ENCODE measurements around the gene SPDYE17.
"Not testable (repeated sequence)": the region's sequence is repeated elsewhere in the genome, so short reads cannot be mapped to it uniquely, and the experiment has no call there.

Gene SPDYE17

DNA sequence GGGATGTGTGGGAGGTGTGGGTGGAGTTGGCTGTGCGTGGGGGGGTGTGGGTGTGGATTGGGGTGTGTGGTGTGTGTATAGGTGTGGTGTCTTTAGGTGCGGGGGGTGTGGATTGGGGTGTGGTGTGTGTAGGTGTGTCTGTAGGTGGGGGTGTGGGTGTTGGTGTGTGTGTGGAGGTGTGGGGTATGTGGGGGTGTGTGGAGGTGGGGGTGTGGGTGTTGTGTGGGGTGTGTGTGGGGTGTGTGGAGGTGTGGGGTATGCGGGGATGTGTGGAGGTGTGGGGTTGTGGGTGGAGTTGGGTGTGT is 33.9 kb downstream of the SPDYE17 start:
- Histone ChIP-seq H3K4me1 (ENCODE audit: control insufficient read depth, insufficient read depth, low read length, poor library complexity, severe bottlenecking) (no peaks in the 10 kb centered on the region), H3K36me3 (ENCODE audit: control insufficient read depth, insufficient read depth, low read length) (no peaks in the 10 kb centered on the region), H3K27ac (ENCODE audit: low read depth, low read length, severe bottlenecking) (no peak overlapping the region), H3K4me3 (ENCODE audit: extremely low read depth, insufficient read depth, low read length, poor library complexity, severe bottlenecking) (no peak overlapping the region), H3K9me3 (ENCODE audit: control insufficient read depth, low read length) (no peaks in the 10 kb centered on the region)
- WGBS, 2 experiments (ENCODE audit: insufficient coverage in 2 of 2) = 79 to 80% methylated on average over 1 to 2 of the region's 3 CpGs

DNA sequence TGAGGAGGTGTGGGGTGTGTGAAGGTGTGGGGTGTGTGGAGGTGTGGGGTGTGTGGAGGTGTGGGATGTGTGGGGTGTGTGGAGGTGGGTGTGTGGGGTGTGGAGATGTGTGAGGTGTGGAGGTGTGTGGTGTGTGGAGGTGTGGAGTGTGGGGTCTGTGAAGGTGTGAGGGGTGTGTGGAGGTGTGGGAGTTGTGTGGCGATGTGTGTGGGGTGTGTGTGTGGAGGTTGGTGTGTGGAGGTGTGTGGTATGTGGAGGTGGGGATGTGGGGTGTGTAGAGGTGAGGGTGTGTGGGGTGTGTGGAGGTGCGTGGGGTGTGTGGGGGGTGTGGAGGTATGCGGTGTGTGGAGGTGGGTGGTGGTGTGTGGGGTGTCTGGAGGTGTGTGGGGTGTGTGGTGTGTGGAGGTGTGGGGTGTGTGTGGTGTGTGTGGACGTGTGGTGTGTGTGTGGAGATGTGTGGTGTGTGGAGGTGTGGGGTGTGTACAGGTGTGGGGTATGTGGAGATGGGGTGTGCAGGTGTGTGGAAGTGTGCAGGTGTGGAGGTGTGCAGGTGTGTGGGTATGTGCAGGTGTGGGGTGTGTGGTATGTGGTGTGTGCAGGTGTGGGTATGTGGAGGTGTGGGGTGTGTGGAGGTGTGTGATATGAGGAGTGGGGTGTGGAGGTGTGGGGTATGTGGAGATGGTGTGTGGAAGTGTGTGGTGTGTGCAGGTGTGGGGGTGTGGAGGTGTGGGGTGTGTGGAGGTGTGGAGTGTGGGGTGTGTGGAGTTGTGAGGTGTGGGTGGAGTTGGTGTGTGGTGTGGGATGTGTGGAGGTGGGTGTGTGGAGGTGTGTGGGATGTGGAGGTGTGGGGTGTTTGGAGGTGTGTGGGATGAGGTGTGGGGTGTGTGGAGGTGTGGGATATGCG is 34.5 kb downstream of the SPDYE17 start:
- H3K9me3 ChIP-seq (ENCODE audit: control insufficient read depth, low read length) = no peaks in the 10 kb centered on the region
- 55 to 78% methylated on average over 1 to 5 of the region's 5 CpGs for WGBS, 2 experiments (ENCODE audit: insufficient coverage in 2 of 2)
- H3K4me3 ChIP-seq (ENCODE audit: extremely low read depth, insufficient read depth, low read length, poor library complexity, severe bottlenecking) = no peak overlapping the region
- H3K27ac ChIP-seq (ENCODE audit: low read depth, low read length, severe bottlenecking) = no peak overlapping the region
- H3K4me1 ChIP-seq (ENCODE audit: control insufficient read depth, insufficient read depth, low read length, poor library complexity, severe bottlenecking) = no peaks in the 10 kb centered on the region
- H3K36me3 ChIP-seq (ENCODE audit: control insufficient read depth, insufficient read depth, low read length) = no peaks in the 10 kb centered on the region

DNA sequence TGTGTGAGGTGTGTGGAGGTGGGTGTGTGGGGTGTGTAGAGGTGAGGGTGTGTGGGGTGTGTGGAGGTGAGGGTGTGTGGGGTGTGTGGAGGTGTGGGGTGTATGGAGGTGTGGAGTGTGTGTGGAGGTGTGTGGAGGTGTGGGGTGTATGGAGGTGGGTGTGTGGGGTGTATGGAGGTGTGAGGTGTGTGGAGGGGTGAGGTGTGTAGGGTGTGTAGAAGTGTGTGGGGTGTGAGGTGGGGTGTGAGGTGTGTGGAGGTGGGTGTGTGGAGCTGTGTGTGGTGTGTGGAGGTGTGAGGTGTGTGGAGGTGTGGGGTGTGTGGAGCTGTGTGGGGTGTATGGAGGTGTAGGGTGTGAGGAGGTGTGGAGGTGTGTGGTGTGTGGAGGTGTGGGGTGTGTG is 35.2 kb downstream of the SPDYE17 start:
- H3K36me3 ChIP-seq (ENCODE audit: control insufficient read depth, insufficient read depth, low read length); H3K4me1 ChIP-seq (ENCODE audit: control insufficient read depth, insufficient read depth, low read length, poor library complexity, severe bottlenecking); H3K27ac ChIP-seq (ENCODE audit: low read depth, low read length, severe bottlenecking); H3K4me3 ChIP-seq (ENCODE audit: extremely low read depth, insufficient read depth, low read length, poor library complexity, severe bottlenecking); H3K9me3 ChIP-seq (ENCODE audit: control insufficient read depth, low read length): not testable (repeated sequence)

- not testable (repeated sequence) for H3K9me3 ChIP-seq (ENCODE audit: control insufficient read depth, low read length); H3K4me1 ChIP-seq (ENCODE audit: control insufficient read depth, insufficient read depth, low read length, poor library complexity, severe bottlenecking); H3K4me3 ChIP-seq (ENCODE audit: extremely low read depth, insufficient read depth, low read length, poor library complexity, severe bottlenecking); H3K27ac ChIP-seq (ENCODE audit: low read depth, low read length, severe bottlenecking); H3K36me3 ChIP-seq (ENCODE audit: control insufficient read depth, insufficient read depth, low read length)
- WGBS, 2 experiments (ENCODE audit: insufficient coverage in 2 of 2) = no CpG with 5 or more reads among the region's 13 CpGs
Measured at GRCh38 chr7:76994286-76994685, 37.9 kb downstream of the SPDYE17 start.

- not testable (repeated sequence) for H3K4me3 ChIP-seq (ENCODE audit: extremely low read depth, insufficient read depth, low read length, poor library complexity, severe bottlenecking); H3K9me3 ChIP-seq (ENCODE audit: control insufficient read depth, low read length); H3K27ac ChIP-seq (ENCODE audit: low read depth, low read length, severe bottlenecking); H3K4me1 ChIP-seq (ENCODE audit: control insufficient read depth, insufficient read depth, low read length, poor library complexity, severe bottlenecking); H3K36me3 ChIP-seq (ENCODE audit: control insufficient read depth, insufficient read depth, low read length)
- WGBS, 2 experiments (ENCODE audit: insufficient coverage in 2 of 2) = 95 to 96% methylated on average over 4 to 11 of the region's 19 CpGs
Measured at GRCh38 chr7:76993831-76994230, 38.3 kb downstream of the SPDYE17 start.

GRCh38 chr7:76992871-76993270 is 39.3 kb downstream of the SPDYE17 start:
- H3K4me3 ChIP-seq (ENCODE audit: extremely low read depth, insufficient read depth, low read length, poor library complexity, severe bottlenecking); H3K9me3 ChIP-seq (ENCODE audit: control insufficient read depth, low read length); H3K36me3 ChIP-seq (ENCODE audit: control insufficient read depth, insufficient read depth, low read length); H3K4me1 ChIP-seq (ENCODE audit: control insufficient read depth, insufficient read depth, low read length, poor library complexity, severe bottlenecking); H3K27ac ChIP-seq (ENCODE audit: low read depth, low read length, severe bottlenecking): not testable (repeated sequence)
- WGBS, 2 experiments (ENCODE audit: insufficient coverage in 2 of 2) = 97% methylated on average over 4 of the region's 7 CpGs; no CpG with 5 or more reads in 1 of the 2 experiments

- H3K27ac ChIP-seq (ENCODE audit: low read depth, low read length, severe bottlenecking); H3K4me3 ChIP-seq (ENCODE audit: extremely low read depth, insufficient read depth, low read length, poor library complexity, severe bottlenecking); H3K4me1 ChIP-seq (ENCODE audit: control insufficient read depth, insufficient read depth, low read length, poor library complexity, severe bottlenecking); H3K9me3 ChIP-seq (ENCODE audit: control insufficient read depth, low read length); H3K36me3 ChIP-seq (ENCODE audit: control insufficient read depth, insufficient read depth, low read length): not testable (repeated sequence)
- WGBS, 2 experiments (ENCODE audit: insufficient coverage in 2 of 2) = no CpG with 5 or more reads among the region's 18 CpGs
Measured at GRCh38 chr7:76992204-76992603, 40.0 kb downstream of the SPDYE17 start.

DNA sequence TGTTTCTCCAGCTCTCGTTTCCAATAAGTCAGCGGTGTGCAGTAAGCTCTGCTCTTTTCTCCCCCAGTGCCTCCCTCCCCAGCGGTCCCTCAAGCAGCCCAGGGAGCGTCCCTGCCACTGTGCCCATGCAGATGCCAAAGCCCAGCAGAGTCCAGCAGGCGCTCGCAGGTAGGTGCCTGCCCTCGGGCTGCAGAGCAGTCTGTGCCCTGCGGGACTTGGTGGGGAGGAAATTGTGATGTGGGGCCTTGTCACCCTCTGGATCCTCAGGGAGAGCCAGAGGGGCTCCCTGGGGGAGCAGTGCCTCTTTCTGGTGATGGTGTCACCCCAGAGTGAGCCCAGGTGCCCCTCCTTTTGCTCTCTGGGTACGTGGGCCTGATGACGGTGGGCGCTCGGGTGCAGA is 42.0 kb downstream of the SPDYE17 start:
- H3K36me3 ChIP-seq (ENCODE audit: control insufficient read depth, insufficient read depth, low read length); H3K4me3 ChIP-seq (ENCODE audit: extremely low read depth, insufficient read depth, low read length, poor library complexity, severe bottlenecking); H3K4me1 ChIP-seq (ENCODE audit: control insufficient read depth, insufficient read depth, low read length, poor library complexity, severe bottlenecking); H3K9me3 ChIP-seq (ENCODE audit: control insufficient read depth, low read length); H3K27ac ChIP-seq (ENCODE audit: low read depth, low read length, severe bottlenecking): not testable (repeated sequence)
- WGBS, 2 experiments (ENCODE audit: insufficient coverage in 2 of 2) = no CpG with 5 or more reads among the region's 12 CpGs

DNA sequence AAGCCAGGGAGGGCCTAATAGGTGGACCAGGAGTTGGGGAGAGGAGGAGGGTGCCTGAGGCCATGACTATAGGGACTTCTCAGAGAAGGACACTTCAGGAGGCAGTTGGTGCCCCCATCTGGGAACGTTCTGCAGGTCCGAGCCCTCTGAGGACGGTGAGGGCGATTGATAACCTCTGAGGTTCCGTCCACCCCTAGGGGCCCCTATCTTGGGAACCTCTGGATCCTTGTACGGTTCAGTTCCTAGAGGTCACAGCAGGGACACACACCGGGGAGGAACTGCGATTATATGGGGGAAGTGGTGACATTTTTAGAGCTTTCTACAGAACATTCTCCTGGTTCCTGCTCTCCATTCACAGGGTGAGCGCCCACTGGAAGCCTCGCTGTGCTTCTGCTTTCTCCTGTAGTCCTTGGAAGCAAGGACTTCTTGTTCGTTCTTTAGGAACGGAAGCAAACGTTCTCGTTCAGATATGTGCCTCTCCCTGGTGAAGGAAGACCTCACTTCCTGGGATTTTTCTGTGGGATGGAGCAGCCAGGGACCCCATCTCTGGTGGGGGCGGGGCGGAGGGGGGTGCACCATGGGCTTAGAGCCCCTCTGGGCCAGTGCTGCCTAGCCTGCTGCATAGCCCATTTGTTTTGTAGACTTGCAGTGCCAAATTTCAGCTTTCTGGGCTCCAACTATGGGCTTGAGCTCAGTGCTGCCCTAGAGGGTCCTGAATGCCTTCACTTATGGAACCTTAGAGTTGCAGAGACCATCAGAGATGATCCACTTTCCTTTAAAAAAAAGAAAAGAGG is 46.0 kb downstream of the SPDYE17 start:
- H3K27ac ChIP-seq (ENCODE audit: low read depth, low read length, severe bottlenecking); H3K4me3 ChIP-seq (ENCODE audit: extremely low read depth, insufficient read depth, low read length, poor library complexity, severe bottlenecking); H3K36me3 ChIP-seq (ENCODE audit: control insufficient read depth, insufficient read depth, low read length); H3K9me3 ChIP-seq (ENCODE audit: control insufficient read depth, low read length); H3K4me1 ChIP-seq (ENCODE audit: control insufficient read depth, insufficient read depth, low read length, poor library complexity, severe bottlenecking): not testable (repeated sequence)
- WGBS, 2 experiments (ENCODE audit: insufficient coverage in 2 of 2) = no CpG with 5 or more reads among the region's 16 CpGs

DNA sequence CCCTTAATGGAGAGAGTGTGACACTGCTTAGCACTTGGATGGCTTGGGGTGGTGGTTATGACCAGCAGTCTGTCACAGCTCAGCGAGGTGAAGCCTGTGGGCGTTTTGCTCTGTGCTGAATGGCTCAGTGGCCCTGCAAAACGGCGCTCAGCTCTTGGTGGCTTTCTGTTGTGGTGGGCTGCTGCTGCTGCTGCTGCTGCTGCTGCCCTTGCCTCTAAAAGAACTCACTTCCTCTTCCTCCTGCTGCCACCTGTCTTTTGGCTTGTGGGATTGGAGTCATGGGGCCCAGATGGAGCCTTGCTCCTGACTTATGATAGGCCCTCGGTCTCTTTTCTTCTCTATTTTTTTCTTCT is 47.4 kb downstream of the SPDYE17 start:
- H3K4me1 ChIP-seq (ENCODE audit: control insufficient read depth, insufficient read depth, low read length, poor library complexity, severe bottlenecking); H3K9me3 ChIP-seq (ENCODE audit: control insufficient read depth, low read length): not testable (repeated sequence)
- no CpG with 5 or more reads among the region's 5 CpGs for WGBS, 2 experiments (ENCODE audit: insufficient coverage in 2 of 2)

More for the DNA sequence above, 47.4 kb downstream of the SPDYE17 start:
- not testable (repeated sequence) for H3K4me3 ChIP-seq (ENCODE audit: extremely low read depth, insufficient read depth, low read length, poor library complexity, severe bottlenecking); H3K27ac ChIP-seq (ENCODE audit: low read depth, low read length, severe bottlenecking); H3K36me3 ChIP-seq (ENCODE audit: control insufficient read depth, insufficient read depth, low read length)
